Ecto neural progenitor cell (in vitro differentiated cells): ENCODE data around the gene SGSH.
"Not testable (repeated sequence)": the region's sequence is repeated elsewhere in the genome, so short reads cannot be mapped to it uniquely, and the experiment has no call there.

Experiments
- DNase-seq: peaks from one replicate; pipeline ENCODE4 v3.0.0-alpha.2; 2018; ENCODE audit warnings: low spot score

The SGSH gene

GRCh38 chr17:80253631-80254395, 33.7 kb upstream of the SGSH start:
- no peak for DNase-seq

- DNase-seq: no peak
Measured at GRCh38 chr17:80252871-80253270, 32.7 kb upstream of the SGSH start.

- no peak for DNase-seq
Measured at GRCh38 chr17:80251966-80252365, 31.8 kb upstream of the SGSH start.

GRCh38 chr17:80248894-80249710, 29.0 kb upstream of the SGSH start:
- DNase-seq: no peak

- DNase-seq: no peak
Measured at GRCh38 chr17:80248001-80248893, 28.1 kb upstream of the SGSH start.

GRCh38 chr17:80247561-80247960, 27.4 kb upstream of the SGSH start:
- no peak for DNase-seq

GRCh38 chr17:80246726-80247125, 26.6 kb upstream of the SGSH start:
- no peak for DNase-seq

GRCh38 chr17:80246266-80246681, 26.1 kb upstream of the SGSH start:
- no peak for DNase-seq

- no peak for DNase-seq
Measured at GRCh38 chr17:80245566-80246265, 25.6 kb upstream of the SGSH start.

GRCh38 chr17:80244871-80245509, 24.9 kb upstream of the SGSH start:
- DNase-seq: no peak

GRCh38 chr17:80244448-80244847, 24.3 kb upstream of the SGSH start:
- not testable (repeated sequence) for DNase-seq

GRCh38 chr17:80243526-80244433, 23.6 kb upstream of the SGSH start:
- DNase-seq: no peak

GRCh38 chr17:80242505-80242904, 22.4 kb upstream of the SGSH start:
- DNase-seq: no peak

- DNase-seq: no peak
Measured at GRCh38 chr17:80237386-80237785, 17.3 kb upstream of the SGSH start.

- DNase-seq: no peak
Measured at GRCh38 chr17:80236911-80237310, 16.8 kb upstream of the SGSH start.

GRCh38 chr17:80233202-80233601, 13.1 kb upstream of the SGSH start:
- no peak for DNase-seq

GRCh38 chr17:80232438-80232837, 12.3 kb upstream of the SGSH start:
- no peak for DNase-seq

- no peak for DNase-seq
Measured at GRCh38 chr17:80229011-80229410, 8.9 kb upstream of the SGSH start.

GRCh38 chr17:80228477-80228876, 8.3 kb upstream of the SGSH start:
- DNase-seq: no peak

- DNase-seq: no peak
Measured at GRCh38 chr17:80227666-80228065, 7.5 kb upstream of the SGSH start.
